Measurements from ENCODE around the gene SLC12A8.
"Not testable (repeated sequence)": the region's sequence is repeated elsewhere in the genome, so short reads cannot be mapped to it uniquely, and the experiment has no call there.

The SLC12A8 gene

DNA sequence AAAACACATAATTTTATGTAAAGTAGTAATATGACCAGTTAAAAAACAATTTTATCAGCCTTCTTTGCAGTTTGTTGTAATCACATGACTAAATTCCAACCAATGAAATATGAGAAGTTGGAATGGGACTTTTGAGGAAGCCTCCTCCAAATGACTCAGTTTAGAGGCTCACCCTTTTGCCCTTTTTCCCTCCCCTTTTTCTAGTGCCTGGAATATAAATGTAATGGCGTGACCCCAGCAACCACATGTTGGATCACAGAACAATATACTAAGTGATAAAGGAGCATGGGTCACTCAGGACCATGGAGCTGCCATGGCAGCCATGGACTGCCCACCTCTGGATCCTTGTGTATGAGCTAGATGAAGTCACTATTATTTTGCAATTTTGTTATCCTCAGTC lies 107.9 kb downstream of the SLC12A8 start:
- H3K4me3 ChIP-seq (ENCODE audit: low read length) = no peak overlapping the region
- no peak for DNase-seq (ENCODE audit: low read depth, low spot score)

DNA sequence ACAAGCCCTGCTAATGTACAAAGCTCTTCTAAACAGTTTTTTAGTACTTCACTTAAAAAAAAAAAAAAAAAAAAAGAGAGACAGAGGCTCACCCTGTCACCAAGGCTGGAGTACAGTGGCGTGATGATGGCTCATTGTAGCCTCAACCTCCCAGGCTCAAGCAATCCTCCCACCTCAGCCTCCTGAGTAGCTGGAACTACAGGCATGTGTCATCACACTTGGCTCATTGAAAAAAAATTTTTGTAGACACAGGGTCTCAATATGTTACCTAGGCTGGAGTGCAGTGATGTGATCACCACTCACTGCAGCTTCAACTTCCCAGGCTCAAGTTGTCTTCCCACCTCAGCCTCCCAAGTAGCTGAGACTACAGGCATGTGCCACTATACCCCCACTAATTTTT lies 109.1 kb downstream of the SLC12A8 start:
- no peak for DNase-seq (ENCODE audit: low read depth, low spot score)
- H3K4me3 ChIP-seq (ENCODE audit: low read length) = no peak overlapping the region

DNA sequence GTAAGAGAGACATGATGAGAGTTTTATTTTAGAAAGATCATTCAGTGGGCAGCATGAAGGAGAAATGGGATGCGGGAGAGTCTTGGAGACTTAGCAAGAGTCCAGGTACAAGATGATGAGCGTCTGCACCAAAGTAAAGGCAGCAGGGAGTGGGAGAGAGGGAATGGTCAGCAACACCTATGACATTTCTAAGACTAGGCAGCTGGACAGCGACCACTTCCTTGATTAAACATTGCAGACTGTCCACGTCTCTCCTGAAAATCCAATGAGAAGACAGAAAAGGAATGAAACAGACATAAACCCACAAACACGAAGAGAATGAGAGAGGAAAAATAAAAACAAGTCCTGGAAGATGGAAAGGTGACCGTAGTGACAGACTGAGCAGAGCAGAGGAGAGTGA lies 110.1 kb downstream of the SLC12A8 start:
- no peak overlapping the region for H3K4me3 ChIP-seq (ENCODE audit: low read length)
- DNase-seq (ENCODE audit: low read depth, low spot score) = no peak

DNA sequence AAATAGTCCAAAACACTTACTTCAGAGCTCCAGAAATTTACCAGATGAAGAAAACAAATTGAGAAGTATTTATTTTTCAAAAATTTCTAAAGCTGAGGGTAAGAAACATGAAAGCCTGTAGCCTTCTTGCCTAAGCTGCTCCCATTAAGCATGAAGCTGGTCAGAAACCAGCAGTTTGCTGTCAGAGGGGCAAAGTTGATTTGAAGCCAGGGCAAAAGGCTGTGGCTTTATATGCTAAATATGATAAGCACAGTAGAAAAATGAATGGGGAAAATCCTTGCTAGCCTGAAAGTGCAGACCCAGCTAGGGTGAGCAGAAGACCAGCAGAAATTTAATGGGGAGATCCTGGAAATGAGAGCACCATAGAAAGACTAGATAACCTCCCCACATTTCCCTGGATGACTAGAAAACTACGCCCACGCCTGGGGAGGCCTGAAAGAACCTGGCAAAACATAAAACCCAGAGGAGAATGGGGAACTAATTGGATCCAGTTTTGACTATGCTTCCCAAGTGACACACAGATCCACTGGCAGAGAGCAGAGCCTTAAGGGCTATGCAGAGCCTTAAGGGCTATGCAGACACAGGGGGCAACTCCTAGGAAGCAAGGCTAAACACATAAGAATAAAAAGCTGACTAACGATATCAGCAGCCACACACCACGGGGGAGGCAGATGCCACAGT lies 113.8 kb downstream of the SLC12A8 start:
- H3K4me3 ChIP-seq (ENCODE audit: low read length) = no peak overlapping the region
- no peak for DNase-seq (ENCODE audit: low read depth, low spot score)

DNA sequence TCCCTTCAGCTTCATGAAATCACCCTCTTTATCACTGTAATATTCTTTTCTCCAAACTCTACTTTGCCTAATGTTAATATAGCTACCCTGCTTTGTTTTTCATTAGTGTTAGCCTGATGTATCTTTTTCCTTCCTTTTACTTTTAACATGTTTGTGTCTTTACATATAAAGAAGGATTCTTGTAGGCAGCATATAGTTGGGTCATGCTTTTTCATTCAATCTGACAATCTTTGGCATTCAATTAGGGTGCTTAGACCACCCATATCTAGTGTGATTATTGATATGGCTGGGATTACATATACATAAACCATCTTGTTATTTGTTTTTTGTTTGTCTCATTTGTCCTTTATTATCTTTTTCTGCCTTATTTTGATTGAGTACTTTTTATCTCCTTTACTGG lies 121.9 kb downstream of the SLC12A8 start:
- DNase-seq (ENCODE audit: low read depth, low spot score) = no peak
- H3K4me3 ChIP-seq (ENCODE audit: low read length) = no peak overlapping the region

DNA sequence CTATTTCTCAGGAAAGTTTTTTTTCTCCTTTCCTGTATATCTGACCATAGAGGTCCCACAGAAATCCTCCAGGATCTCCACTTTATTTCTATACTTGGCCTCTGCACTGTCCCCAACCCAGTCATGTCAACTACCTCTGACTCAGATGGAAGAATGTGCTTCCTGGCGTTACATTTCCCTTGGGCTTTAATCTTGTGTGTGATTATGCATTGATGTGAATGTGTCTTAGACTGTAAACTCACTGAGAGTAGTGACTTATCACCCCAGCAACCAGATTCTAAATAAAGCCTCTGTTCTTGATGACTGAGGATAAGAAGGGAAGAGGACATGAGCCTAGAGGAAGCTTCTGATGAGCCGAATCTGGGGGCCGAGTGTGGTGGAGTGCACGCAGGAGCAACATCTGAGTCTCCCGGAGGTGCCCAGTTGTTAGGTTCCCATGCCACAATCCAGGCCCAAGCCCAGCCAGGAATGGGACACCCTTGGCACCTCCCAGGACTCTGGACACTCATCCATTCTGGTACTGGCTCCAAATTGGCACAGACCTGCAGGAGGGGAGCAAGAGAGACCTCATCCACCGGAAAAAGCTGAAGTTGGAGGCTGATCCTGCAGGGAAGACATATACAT lies 124.7 kb downstream of the SLC12A8 start:
- H3K4me3 ChIP-seq (ENCODE audit: low read length) = no peak overlapping the region
- DNase-seq (ENCODE audit: low read depth, low spot score) = no peak

DNA sequence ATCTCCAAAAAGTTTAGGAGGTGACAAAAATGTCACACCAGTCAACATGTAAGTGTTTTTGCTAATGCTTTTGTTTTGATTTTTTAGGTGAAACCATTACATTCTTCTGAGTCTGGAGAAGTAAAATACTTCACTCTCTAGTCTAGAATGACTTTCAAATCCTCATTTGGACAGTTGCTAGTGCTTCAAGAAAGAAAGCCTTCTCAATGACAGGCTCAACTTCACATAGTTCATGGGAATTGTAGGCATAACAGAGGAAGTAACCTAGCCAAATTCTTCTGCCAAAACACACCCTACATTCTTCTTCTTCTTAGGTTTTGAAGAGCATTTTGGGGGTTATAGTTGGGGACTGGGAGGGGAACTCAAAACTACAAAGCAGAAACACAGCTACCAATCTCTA lies 127.4 kb downstream of the SLC12A8 start:
- no peak for DNase-seq (ENCODE audit: low read depth, low spot score)
- no peak overlapping the region for H3K4me3 ChIP-seq (ENCODE audit: low read length)

DNA sequence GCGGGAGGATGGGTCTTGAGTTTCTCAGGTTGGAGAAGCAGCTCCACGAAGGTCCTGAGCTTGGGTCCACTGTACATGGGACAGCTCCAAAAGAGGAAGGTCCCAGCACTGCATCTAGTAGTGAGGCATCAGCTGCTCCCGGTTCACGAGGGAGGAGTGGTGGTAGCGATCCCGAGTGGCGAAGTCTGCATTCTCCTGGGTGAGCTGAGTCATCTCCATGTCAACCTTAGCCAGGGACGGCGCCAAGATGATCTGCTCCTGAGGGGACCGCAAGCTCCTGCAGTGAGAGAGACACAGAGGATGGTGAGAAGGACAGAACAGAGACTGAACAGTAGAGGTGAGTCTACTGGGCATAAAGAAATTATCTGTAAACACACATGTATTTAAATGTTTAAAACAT lies 128.8 kb downstream of the SLC12A8 start:
- no peak overlapping the region for H3K4me3 ChIP-seq (ENCODE audit: low read length)
- no peak for DNase-seq (ENCODE audit: low read depth, low spot score)

DNA sequence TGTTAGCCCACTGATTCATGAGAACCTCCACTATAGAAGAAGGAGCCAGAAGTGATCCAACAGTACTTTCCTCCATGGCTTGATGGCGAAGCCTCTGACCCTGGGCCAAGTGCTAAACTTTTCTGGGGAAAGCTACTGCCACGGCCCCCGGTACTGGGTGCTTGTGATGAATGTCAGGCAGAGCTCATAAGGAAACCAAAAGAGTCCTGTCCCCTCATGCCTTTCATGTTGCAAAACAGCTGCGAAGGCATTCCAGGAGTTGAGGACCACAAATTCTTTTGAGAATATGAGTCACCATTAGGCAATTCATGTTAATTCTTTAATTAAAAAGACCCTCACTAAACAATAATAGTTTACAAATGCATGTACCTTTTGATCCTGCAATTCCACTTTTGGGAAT lies 130.2 kb downstream of the SLC12A8 start:
- H3K4me3 ChIP-seq (ENCODE audit: low read length); DNase-seq (ENCODE audit: low read depth, low spot score): not testable (repeated sequence)

DNA sequence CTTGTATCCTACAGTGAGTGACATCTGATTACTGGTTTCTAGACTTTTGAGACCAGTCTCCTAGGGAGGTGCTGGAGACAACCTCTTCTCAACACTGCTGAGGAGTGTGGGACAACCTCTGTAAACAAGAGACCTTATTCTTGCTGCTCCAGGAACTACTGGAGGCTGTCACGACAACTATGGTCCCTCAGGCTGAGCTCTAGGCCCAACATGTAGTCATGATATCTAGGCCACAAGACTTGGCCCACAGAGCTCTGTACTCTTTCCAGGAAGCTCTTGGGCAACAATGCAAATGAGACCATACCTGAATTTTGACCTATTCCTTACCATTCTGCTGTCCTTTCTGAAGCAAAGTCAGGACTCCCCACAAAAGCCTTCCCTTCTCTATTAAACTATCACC lies 132.5 kb downstream of the SLC12A8 start:
- H3K4me3 ChIP-seq (ENCODE audit: low read length) = no peak overlapping the region
- no peak for DNase-seq (ENCODE audit: low read depth, low spot score)

DNA sequence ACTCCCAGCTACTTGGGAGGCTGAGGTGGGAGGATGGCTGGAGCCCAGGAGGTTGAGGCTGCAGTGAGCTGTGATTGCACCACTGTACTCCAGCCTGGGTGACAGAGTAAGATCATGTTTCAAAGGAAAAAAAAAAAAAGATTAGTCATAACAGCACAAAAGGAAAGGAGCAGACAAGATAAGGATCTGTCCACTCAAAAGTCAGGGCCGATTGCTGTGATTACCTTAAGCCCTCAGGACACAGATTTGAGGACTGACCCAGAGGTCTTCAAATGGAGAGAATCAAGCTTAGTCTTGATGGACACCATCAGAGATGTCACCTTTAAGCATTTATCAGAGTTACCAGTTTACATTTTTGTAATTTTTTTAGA lies 132.9 kb downstream of the SLC12A8 start:
- DNase-seq (ENCODE audit: low read depth, low spot score) = no peak
- no peak overlapping the region for H3K4me3 ChIP-seq (ENCODE audit: low read length)

DNA sequence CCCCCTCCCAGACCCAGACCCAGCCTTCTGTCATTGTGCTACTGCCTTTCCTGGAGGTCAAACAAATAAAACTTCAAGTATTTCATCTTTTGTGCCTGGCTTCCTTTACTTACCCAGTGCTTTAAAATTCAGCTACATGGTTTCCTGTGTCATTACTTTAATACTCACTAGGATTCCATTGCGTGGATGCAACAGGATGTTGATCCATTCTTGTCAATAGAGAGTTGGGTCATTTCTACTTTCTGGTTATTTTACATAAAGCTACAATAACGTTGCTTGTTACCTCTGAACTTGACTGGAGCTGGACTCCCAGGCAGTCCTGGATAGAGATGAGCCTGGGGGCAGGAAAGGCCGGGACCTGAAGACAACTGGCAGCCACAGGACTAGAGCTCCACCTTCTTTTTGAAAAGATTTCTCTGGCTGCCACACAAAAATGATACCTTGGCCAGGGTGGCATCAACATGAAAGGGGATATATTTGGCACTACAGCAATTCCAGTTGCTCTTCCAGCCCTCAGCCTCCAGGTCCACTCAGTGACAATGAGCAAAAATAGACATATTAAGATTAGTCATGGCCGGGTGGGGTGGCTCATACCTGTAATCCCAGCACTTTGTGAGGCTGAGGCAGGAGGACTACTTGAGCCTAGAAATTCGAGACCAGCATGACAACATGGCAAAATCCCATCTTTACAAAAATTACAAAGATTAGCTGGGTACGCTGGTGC lies 133.4 kb downstream of the SLC12A8 start:
- H3K4me3 ChIP-seq (ENCODE audit: low read length) = no peak overlapping the region
- DNase-seq (ENCODE audit: low read depth, low spot score) = no peak

DNA sequence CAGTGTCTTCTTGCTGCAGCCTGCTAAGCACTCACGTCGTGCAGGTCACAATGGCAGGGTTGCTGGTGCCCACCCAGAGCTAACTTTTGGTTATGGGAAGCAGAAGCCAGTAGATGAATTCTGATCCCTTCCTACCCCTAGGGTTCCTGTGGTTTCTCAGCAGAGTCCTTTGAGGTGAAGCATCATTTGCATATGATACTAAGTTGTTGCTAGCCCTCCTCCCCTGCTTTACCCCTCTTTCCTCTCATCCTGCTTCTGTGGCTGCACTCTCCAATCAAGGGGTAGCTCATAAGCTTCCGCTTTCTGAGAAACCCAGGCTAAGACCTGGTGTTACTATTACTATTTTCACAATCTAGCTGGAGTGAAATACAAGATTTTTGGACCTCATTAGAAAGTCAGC lies 134.7 kb downstream of the SLC12A8 start:
- DNase-seq (ENCODE audit: low read depth, low spot score) = no peak
- no peak overlapping the region for H3K4me3 ChIP-seq (ENCODE audit: low read length)

DNA sequence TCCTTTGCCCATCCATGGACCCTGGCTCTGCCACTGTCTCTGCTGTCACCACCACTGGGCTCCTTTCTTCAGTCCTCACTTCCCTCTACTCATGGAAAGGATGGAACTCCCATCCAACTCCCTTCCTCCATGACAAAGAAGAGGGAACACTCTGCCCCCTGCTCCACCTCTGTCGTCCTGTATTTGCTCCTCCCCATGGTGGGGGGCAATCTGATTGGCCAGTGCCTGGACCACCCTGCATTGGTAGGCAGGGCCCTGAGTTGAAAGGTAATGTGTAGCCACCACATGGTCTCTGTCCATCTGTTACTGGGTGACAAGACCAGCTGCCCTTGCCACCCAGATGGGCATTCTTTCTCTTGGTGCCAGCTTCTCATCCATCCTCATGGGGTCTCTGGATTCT lies 136.1 kb downstream of the SLC12A8 start:
- H3K4me3 ChIP-seq (ENCODE audit: low read length) = no peak overlapping the region
- DNase-seq (ENCODE audit: low read depth, low spot score) = no peak

DNA sequence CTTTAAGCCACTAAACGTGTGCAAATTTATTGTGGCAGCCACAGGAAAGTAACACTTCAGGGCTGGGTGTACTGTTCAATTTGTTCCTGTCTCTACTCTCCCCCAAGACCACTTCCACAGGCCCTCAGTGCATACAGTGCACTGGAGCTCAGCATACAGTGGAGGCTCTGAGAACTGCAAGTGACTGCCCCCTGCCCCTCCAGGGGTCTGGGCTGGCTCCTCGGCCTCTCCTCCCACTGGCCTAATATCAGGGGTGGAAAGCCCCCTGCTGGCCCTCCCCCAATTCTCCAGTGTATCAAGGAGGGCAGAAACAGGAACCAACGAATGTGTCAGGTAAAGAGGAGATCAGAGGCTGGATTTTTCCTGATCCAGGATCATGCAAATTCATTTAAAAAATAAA lies 136.8 kb downstream of the SLC12A8 start:
- no peak overlapping the region for H3K4me3 ChIP-seq (ENCODE audit: low read length)
- no peak for DNase-seq (ENCODE audit: low read depth, low spot score)

DNA sequence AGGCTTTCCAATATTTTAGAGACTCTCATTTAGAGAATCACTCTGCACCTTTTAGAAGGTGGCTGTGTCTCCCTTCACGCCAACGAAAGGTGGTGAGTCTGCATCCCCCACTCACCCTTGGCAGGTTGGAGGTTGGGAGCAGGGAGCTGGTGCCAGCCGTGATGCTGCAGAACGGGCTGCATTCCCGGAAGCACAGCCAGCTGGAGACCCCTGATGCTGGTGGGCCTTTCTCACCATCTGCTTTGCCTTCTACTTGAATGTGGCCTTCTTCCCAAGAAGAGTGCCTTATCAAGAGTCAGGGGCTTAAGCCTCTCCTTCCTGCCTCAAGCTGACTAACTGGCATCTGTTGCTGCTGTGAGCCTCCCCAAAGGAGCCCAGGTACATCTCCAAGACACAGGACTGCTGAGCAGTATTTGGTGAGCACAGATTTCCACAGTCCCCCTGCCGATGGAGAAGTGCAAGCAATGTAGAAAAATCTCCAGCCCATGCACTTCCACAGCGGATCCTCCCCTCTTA lies 139.1 kb downstream of the SLC12A8 start:
- no peak overlapping the region for H3K4me3 ChIP-seq (ENCODE audit: low read length)
- no peak for DNase-seq (ENCODE audit: low read depth, low spot score)

DNA sequence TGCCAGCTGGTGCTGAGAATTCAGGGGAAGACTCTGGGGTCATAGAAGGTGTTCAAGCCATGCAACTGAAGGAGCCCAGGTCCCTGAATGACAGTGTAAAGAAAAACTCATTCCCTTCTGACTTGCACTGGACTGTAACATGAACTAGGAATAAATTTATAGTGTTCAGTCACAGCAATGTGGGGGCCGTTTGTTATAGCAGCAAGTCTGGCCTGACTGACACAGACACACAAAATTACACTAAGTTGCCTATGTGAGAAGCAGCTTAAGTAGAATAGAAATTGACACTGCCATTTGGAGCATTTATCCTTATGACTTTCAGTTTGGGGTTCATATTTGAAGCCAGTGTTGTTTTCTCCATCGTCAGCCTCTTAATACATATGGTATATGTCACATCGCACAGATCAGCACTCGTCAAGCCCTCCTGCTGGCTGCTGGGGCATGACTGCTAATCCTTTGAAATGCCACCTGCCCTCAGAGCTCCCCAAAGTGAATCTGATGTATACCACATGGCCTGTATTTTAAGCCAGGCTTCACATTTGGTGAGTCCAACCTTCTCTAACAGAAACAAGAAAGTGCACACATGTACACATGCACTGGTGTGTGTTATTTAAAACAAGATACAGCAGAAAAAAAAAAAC lies 139.7 kb downstream of the SLC12A8 start:
- DNase-seq (ENCODE audit: low read depth, low spot score) = no peak
- no peak overlapping the region for H3K4me3 ChIP-seq (ENCODE audit: low read length)

DNA sequence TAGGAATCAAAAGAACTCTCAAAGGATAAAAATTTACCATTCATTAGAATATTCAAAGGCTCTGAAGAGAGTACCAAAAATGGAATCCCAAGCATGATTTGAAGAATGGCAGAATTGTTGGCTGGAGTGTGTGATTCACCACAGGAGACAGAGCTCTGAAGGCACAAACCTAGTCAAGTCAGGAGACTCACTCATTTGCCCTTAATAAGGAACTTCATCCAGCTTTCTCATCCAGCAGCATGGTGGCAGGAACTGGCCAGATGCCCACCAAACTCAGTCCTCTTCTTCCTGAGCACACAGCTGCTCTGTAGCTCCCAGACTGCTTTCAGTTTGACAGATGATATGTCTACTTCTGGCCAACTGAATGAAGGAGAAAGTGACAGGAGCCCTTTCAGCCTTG lies 140.2 kb downstream of the SLC12A8 start:
- no peak for DNase-seq (ENCODE audit: low read depth, low spot score)
- no peak overlapping the region for H3K4me3 ChIP-seq (ENCODE audit: low read length)

DNA sequence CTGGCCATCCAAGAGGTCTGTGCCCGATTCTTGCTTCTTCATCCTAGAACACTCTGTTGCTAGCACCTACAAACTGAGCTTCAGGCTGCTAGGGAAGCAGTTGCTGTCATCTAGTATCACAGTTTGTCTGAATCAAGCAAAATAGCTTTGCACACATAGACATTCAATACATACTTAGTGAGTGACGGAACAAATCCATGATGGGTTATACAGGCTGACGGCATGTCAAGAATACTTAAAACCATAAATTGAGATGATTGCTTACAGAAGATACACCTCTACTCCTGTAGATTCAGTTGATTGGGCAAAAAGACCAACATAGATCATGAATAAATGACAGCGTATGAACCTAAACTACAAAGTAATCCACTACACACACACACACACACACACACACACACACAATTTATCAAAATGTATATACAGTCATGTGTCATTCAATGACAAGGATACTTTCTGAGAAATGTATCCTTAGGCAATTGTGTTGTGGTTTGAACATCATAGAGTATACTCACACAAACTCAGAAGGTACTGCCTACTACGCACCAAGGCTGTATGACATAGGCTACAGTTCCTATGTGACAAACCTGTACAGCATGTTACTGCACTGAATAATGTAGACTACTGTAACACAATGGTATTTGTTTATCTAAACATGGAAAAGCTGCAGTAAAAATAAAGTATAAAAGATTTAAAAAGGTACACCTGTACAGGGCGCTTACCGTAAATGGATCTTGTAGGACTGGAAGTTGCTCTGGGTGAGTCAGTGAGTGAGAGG lies 142.4 kb downstream of the SLC12A8 start:
- no peak for DNase-seq (ENCODE audit: low read depth, low spot score)

More for the DNA sequence above, 142.4 kb downstream of the SLC12A8 start:
- no peak overlapping the region for H3K4me3 ChIP-seq (ENCODE audit: low read length)
